Measurements from ENCODE around the gene RIIAD1.

GRCh38 chr1:151773702-151774101 lies 52.4 kb downstream of the RIIAD1 start:
- TF ChIP-seq SP1 (IDR thresholded peaks at IDR 0.05): no peak
- no peak for TF ChIP-seq ELF4 (IDR thresholded peaks at IDR 0.05)
- TF ChIP-seq L3MBTL2 (conservative IDR thresholded peaks at IDR 0.05): no peak
- no peak for TF ChIP-seq ZNF384 (IDR thresholded peaks at IDR 0.05)
- TF ChIP-seq BHLHE40 (IDR thresholded peaks at IDR 0.05; ENCODE audit: borderline replicate concordance): no peak
- TF ChIP-seq TARDBP (IDR thresholded peaks at IDR 0.05): no peak
- TF ChIP-seq FOXM1 (IDR thresholded peaks at IDR 0.05; ENCODE audit: borderline replicate concordance): no peak

Data from HEK293T (cell line).